GM20000 (cell line): ENCODE data around the gene SLF2.

ENCODE experiments used
- DNase-seq: peaks from one replicate; pipeline ENCODE4 v3.0.0; 2012; ENCODE audit warnings: low spot score
- TF ChIP-seq, protein P1 (sequence below): IDR thresholded peaks from 2 replicates; pipeline ENCODE4 v1.5.1; 2012; ENCODE audit warnings: mild to moderate bottlenecking, control low read depth; ENCODE audit errors: extremely low read depth, missing control alignments

SLF2 gene

DNA sequence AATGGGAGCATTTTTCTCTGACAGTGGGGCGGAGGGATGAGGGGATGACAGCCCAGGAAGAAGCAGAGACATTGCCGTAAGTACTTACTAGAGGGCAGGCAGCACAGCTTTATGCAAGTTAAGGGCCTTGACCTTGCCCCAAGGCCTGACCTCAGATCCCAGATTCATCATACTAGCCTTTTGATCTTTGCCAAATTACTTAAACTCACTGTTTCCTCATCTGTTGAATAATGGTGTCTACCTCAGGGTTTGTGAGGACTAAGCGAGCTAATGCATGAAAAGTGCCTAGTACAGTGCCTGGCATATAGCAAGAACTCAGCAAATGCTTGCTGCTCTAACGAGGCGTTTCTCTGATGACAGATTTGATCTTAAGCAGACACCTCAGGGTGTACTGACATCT lies 53.1 kb downstream of the SLF2 start:
- no peak for DNase-seq
- TF ChIP-seq, protein P1, sequence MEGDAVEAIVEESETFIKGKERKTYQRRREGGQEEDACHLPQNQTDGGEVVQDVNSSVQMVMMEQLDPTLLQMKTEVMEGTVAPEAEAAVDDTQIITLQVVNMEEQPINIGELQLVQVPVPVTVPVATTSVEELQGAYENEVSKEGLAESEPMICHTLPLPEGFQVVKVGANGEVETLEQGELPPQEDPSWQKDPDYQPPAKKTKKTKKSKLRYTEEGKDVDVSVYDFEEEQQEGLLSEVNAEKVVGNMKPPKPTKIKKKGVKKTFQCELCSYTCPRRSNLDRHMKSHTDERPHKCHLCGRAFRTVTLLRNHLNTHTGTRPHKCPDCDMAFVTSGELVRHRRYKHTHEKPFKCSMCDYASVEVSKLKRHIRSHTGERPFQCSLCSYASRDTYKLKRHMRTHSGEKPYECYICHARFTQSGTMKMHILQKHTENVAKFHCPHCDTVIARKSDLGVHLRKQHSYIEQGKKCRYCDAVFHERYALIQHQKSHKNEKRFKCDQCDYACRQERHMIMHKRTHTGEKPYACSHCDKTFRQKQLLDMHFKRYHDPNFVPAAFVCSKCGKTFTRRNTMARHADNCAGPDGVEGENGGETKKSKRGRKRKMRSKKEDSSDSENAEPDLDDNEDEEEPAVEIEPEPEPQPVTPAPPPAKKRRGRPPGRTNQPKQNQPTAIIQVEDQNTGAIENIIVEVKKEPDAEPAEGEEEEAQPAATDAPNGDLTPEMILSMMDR, result no peak

DNA sequence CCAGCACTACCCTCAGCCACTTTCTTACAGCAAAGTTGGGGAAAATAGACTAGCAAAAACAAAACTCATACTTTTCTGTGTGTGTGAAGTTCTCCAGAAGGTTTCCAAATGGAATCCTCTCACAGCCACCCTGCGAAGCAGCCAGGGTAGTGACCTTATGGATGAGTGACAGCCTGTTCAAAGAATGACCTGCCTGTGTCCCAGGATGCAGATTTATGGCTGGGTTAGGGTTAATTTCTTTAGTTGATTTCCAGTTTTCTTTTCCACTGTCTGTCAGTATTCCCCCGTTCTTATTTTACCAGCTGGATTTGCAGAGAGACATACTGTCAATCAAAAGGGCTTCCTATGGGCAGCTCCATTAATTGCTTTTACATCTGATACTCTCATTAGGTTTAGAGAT lies 54.1 kb downstream of the SLF2 start:
- no peak for DNase-seq
- TF ChIP-seq, protein P1, result no peak

DNA sequence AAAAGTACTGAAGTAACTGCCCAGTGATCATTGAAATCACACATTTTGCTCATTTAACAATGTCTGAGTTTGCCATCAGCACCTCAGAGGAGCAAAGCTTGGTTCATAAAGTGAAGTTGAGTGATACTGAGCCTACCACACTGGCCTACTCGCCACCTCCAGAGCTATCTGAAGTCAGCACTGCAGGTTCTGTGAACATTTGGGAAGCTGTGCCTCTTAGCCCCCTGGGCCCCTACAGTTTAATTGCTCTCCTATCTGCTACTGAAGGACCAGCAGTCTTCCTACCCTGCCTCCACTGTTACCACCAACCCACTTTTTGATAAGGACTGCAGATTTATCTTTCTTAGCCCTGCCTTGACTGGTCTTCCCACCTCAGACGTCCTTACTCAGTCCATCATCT lies 54.6 kb downstream of the SLF2 start:
- TF ChIP-seq, protein P1, result no peak
- DNase-seq, result no peak

GRCh38 chr10:100968062-100968736 lies 55.4 kb downstream of the SLF2 start:
- TF ChIP-seq, protein P1, result no peak
- peak; percentile 9 for DNase-seq

- TF ChIP-seq, protein P1, result no peak
- DNase-seq, result no peak
These were observed 56.1 kb downstream of the SLF2 start for GRCh38 chr10:100968863-100969186.

DNA sequence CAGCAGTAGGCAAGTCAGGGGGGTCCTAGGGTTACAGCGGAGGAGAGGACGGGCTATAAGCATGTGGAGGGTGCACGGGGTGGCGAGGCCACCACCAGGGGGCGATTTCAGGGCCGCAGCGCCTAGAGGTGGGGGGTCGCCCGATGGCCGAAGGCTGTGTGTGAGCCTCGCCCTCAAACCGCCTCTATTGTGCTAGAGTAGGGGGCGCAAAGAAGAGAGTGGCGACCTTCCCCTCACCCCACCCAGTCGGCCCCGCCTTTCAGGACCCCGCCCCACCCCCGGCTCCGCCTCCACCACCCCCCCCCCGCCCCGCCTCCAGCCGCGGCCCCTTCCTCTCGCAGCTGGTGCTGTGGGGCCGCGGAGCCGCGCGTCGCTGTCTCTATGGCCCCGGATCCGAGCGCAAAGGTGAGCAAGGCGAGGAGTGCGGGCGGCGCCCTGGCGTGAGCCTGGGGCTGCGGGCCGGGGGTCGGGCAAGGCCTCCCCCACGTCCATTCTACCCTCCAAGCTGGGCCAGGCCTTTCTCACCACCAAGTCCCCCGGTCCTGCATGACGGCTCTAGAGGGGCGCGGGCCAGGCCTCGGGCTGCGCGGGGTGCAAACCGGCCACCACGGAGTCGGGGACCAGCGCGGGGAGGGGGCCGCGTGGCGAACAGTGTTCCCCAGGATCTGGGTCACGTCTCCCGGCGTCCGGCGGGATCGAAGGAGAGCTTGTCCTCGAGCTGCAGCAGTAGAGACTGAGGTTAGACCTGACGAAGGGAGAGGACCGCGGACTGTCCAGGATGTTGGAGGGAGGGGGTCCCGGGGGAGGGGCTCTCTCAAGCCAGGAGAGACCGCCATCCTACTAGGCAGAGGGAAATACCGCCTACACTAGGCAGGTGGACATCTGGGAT lies 56.7 kb downstream of the SLF2 start, which contains the start of gene SEMA4G:
SEMA4G (plus strand) TSS at position 318 of the 889 bp plus-strand sequence. CDS start 3,409 bp downstream, outside the sequence.
- DNase-seq, result peak; percentile 80
- TF ChIP-seq, protein P1, result peak; percentile 82
